GM21367 (cell line): ENCODE results near the gene SOHLH1.

Experiments
- ATAC-seq: cut with Tn5 transposase; IDR thresholded peaks from one replicate; pipeline ENCODE4 v1.9.1; 2021; ENCODE audit not compliant: unreplicated experiment

Gene SOHLH1

GRCh38 chr9:135699440-135699839 is at the start of gene SOHLH1:
TSS of gene SOHLH1 (minus strand) at chr9:135699481. CDS start at chr9:135699467, 14 bp downstream.
- no peak for ATAC-seq

- no peak for ATAC-seq
Observed at GRCh38 chr9:135748676-135749075, 49.4 kb upstream of the SOHLH1 start.

GRCh38 chr9:135747311-135747710 is 48.0 kb upstream of the SOHLH1 start:
- ATAC-seq: no peak

- ATAC-seq: no peak
Observed at GRCh38 chr9:135746565-135746964, 47.3 kb upstream of the SOHLH1 start.

- ATAC-seq: no peak
Observed at GRCh38 chr9:135745686-135746324, 46.5 kb upstream of the SOHLH1 start.

GRCh38 chr9:135745189-135745588 is 45.9 kb upstream of the SOHLH1 start:
- no peak for ATAC-seq

GRCh38 chr9:135744333-135745070 is 45.2 kb upstream of the SOHLH1 start:
- no peak for ATAC-seq

GRCh38 chr9:135743546-135744332 is 44.5 kb upstream of the SOHLH1 start:
- no peak for ATAC-seq

- no peak for ATAC-seq
Observed at GRCh38 chr9:135743021-135743420, 43.7 kb upstream of the SOHLH1 start.

GRCh38 chr9:135741276-135742219 is 42.3 kb upstream of the SOHLH1 start:
- ATAC-seq: no peak

GRCh38 chr9:135739271-135740220 is 40.3 kb upstream of the SOHLH1 start:
- no peak for ATAC-seq

GRCh38 chr9:135737840-135738521 is 38.7 kb upstream of the SOHLH1 start:
- no peak for ATAC-seq

- no peak for ATAC-seq
Observed at GRCh38 chr9:135736979-135737839, 37.9 kb upstream of the SOHLH1 start.

- no peak for ATAC-seq
Observed at GRCh38 chr9:135736272-135736978, 37.1 kb upstream of the SOHLH1 start.

- no peak for ATAC-seq
Observed at GRCh38 chr9:135734616-135735144, 35.4 kb upstream of the SOHLH1 start.

GRCh38 chr9:135732569-135733257 is 33.4 kb upstream of the SOHLH1 start:
- no peak for ATAC-seq

- ATAC-seq: no peak
Observed at GRCh38 chr9:135731454-135731853, 32.2 kb upstream of the SOHLH1 start.
